OCI-LY1 (cell line): ENCODE measurements around the gene CACNA1C.

Experiments
- H2AFZ ChIP-seq: fragments of 200-600 bp; sonication (generic), shearing (Covaris generic); 2 replicates; pipeline ENCODE4 v1.6.0; 2014; ENCODE audit warnings: antibody characterized with exemption, mild to moderate bottlenecking, low read length
- H3F3A ChIP-seq: fragments of 200-600 bp; sonication (generic), shearing (Covaris generic); 2 replicates; pipeline ENCODE4 v1.6.0; 2014; ENCODE audit warnings: mild to moderate bottlenecking, antibody characterized with exemption, low read length, moderate library complexity; ENCODE audit not compliant: insufficient read depth
- H3K27ac ChIP-seq: fragments of 200-600 bp; sonication (generic); 2 replicates; pipeline ENCODE4 v1.5.1; 2014; ENCODE audit warnings: low read length, mixed run types, mild to moderate bottlenecking, low read depth; ENCODE audit not compliant: poor library complexity, severe bottlenecking
- H3K27me3 ChIP-seq: fragments of 200-600 bp; sonication (generic); 2 replicates; pipeline ENCODE4 v1.6.0; 2014; ENCODE audit warnings: antibody characterized with exemption, mild to moderate bottlenecking, low read length, moderate library complexity; ENCODE audit not compliant: insufficient read depth
- H3K36me3 ChIP-seq: fragments of 200-600 bp; sonication (generic); 2 replicates; pipeline ENCODE4 v1.6.1; 2014; ENCODE audit warnings: mild to moderate bottlenecking, antibody characterized with exemption, low read length, moderate library complexity, mixed read lengths; ENCODE audit not compliant: insufficient read depth
- H3K4me1 ChIP-seq: fragments of 200-600 bp; sonication (generic); 2 replicates; pipeline ENCODE4 v1.5.1; 2014; ENCODE audit warnings: mild to moderate bottlenecking, low read length, moderate library complexity; ENCODE audit not compliant: insufficient read depth, severe bottlenecking
- H3K4me2 ChIP-seq: fragments of 200-600 bp; sonication (generic), shearing (Covaris generic); 2 replicates; pipeline ENCODE4 v1.6.1; 2014; ENCODE audit warnings: low read length
- H3K4me3 ChIP-seq: fragments of 200-600 bp; sonication (generic); 2 replicates; pipeline ENCODE4 v1.5.1; 2014; ENCODE audit warnings: low read length, low read depth, mild to moderate bottlenecking, mixed read lengths; ENCODE audit not compliant: poor library complexity, severe bottlenecking
- H3K79me2 ChIP-seq: fragments of 200-600 bp; shearing (Covaris generic); 2 replicates; pipeline ENCODE4 v1.6.1; 2016; ENCODE audit warnings: mixed run types, low read length, mixed read lengths; ENCODE audit not compliant: insufficient read depth
- H3K9ac ChIP-seq: fragments of 200-600 bp; sonication (generic), shearing (Covaris generic); 2 replicates; pipeline ENCODE4 v1.6.1; 2014; ENCODE audit warnings: mild to moderate bottlenecking, low read length, mixed read lengths
- H3K9me2 ChIP-seq: fragments of 200-600 bp; sonication (generic), shearing (Covaris generic); 2 replicates; pipeline ENCODE4 v1.6.1; 2014; ENCODE audit warnings: low read depth, mild to moderate bottlenecking, low read length, mixed read lengths
- H3K9me3 ChIP-seq: fragments of 200-600 bp; shearing (Covaris generic); 2 replicates; pipeline ENCODE4 v1.6.1; 2014; ENCODE audit warnings: low read length, mixed read lengths
- H4K20me1 ChIP-seq: fragments of 200-600 bp; sonication (generic), shearing (Covaris generic); 2 replicates; pipeline ENCODE4 v1.6.0; 2016; ENCODE audit warnings: mild to moderate bottlenecking, low read length; ENCODE audit not compliant: insufficient read depth
- EZH2 ChIP-seq: fragments of 200-600 bp; sonication (generic), shearing (Covaris generic); IDR thresholded peaks from 2 replicates; pipeline ENCODE4 v1.8.0; 2017; ENCODE audit warnings: borderline replicate concordance, mixed run types, mild to moderate bottlenecking, antibody characterized with exemption, low read length, moderate library complexity, mixed read lengths
- TF ChIP-seq, protein P1 (sequence below): fragments of 200-600 bp; sonication (generic), shearing (Covaris generic); IDR thresholded peaks from 2 replicates; pipeline ENCODE4 v1.5.1; 2017; ENCODE audit warnings: mild to moderate bottlenecking, antibody characterized with exemption, low read length, moderate library complexity, mixed read lengths

CACNA1C gene

DNA sequence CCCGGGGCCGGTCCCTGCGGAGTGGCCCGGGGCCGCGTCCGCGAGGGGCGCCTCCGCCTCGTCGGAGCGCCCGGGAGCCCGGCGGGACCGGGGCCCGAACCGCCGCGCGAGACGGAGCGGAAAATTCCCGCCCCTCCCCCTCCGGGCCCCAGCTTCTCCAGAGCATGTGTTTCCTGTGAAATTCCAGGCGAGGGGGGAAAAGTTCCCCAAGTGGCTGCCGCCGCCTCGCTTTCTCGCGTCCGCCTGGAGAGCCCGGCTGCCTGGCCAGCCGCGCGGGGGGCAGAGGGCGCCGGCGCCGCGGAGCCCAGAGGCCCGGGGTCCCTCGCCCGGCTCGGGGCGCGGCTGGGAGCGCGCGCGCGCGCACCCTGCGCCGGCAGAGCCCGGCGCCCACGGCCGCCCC is 904 bp downstream of the CACNA1C start:
- Histone ChIP-seq H3K36me3 (no peaks in the 10 kb centered on the region), H3K9ac (no peak overlapping the region), H3K79me2 (no peaks in the 10 kb centered on the region), H3K4me3 (no peak overlapping the region), H3K4me2 (no peak overlapping the region), H4K20me1 (no peaks in the 10 kb centered on the region), H3K9me3 (no peaks in the 10 kb centered on the region), H3F3A (no peaks in the 10 kb centered on the region), H3K4me1 (no peaks in the 10 kb centered on the region), H2AFZ (no peak overlapping the region), H3K27me3 (no peaks in the 10 kb centered on the region; the same call in 1 of the 2 replicates), H3K9me2 (no peaks in the 10 kb centered on the region), H3K27ac (no peak overlapping the region)
- TF ChIP-seq EZH2 = no peak
- TF ChIP-seq, protein P1, sequence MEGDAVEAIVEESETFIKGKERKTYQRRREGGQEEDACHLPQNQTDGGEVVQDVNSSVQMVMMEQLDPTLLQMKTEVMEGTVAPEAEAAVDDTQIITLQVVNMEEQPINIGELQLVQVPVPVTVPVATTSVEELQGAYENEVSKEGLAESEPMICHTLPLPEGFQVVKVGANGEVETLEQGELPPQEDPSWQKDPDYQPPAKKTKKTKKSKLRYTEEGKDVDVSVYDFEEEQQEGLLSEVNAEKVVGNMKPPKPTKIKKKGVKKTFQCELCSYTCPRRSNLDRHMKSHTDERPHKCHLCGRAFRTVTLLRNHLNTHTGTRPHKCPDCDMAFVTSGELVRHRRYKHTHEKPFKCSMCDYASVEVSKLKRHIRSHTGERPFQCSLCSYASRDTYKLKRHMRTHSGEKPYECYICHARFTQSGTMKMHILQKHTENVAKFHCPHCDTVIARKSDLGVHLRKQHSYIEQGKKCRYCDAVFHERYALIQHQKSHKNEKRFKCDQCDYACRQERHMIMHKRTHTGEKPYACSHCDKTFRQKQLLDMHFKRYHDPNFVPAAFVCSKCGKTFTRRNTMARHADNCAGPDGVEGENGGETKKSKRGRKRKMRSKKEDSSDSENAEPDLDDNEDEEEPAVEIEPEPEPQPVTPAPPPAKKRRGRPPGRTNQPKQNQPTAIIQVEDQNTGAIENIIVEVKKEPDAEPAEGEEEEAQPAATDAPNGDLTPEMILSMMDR = no peak

DNA sequence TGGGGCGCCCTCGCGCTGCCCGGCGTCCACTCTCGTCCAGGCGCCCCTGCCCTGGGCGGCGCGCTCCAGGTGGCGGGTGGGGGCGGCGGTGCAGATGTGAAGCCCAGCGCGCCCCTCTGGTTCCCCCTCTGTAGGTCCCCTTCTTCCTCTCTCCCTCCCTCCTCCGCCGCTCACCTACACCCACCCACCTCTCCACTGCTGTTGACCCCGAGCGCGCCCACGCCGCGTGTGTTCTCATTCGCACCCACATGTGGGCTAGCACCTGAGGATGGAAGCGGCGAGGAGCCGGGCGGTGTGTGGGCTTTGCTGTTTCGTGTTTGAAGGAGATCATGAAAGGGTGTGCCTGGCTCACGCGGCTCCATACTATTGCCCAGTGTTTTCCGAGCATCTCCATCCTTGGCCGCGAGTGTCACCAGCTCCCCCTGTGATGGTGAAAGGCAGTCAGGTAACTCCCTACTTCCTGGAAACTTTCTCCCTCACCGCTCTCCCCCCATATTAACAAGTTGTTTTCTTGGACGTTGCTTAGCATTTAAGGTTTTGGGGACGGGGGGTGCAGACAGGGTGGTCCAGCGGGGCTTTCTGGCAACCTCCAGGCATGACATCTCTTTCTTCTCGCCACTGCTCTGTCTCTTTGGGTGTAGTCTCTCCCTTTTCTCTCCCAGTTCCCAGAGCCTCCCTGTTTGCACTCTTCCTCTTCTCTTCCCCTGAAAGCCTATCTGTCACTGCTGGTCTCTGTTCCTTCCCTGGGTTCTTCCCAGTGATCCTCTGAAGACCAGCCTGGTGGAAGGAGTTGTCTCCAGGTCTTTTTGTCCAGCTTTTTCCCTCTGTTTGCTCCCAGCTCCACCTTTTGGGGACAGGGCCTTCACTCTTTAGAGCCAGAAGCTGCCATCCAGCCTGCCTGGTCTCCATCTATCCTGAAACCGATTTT is 1.6 kb downstream of the CACNA1C start:
- H3K79me2 ChIP-seq = no peaks in the 10 kb centered on the region
- no peaks in the 10 kb centered on the region for H3F3A ChIP-seq
- H3K27me3 ChIP-seq = no peaks in the 10 kb centered on the region; the same call in 1 of the 2 replicates
- no peak overlapping the region for H3K9ac ChIP-seq
- H3K9me3 ChIP-seq = no peaks in the 10 kb centered on the region
- H2AFZ ChIP-seq = no peak overlapping the region
- no peak overlapping the region for H3K4me2 ChIP-seq
- no peaks in the 10 kb centered on the region for H3K9me2 ChIP-seq
- H3K4me1 ChIP-seq = no peaks in the 10 kb centered on the region
- no peaks in the 10 kb centered on the region for H3K36me3 ChIP-seq
- H3K4me3 ChIP-seq = no peak overlapping the region
- no peaks in the 10 kb centered on the region for H4K20me1 ChIP-seq
- no peak overlapping the region for H3K27ac ChIP-seq
- no peak for TF ChIP-seq EZH2
- TF ChIP-seq, protein P1 = no peak

DNA sequence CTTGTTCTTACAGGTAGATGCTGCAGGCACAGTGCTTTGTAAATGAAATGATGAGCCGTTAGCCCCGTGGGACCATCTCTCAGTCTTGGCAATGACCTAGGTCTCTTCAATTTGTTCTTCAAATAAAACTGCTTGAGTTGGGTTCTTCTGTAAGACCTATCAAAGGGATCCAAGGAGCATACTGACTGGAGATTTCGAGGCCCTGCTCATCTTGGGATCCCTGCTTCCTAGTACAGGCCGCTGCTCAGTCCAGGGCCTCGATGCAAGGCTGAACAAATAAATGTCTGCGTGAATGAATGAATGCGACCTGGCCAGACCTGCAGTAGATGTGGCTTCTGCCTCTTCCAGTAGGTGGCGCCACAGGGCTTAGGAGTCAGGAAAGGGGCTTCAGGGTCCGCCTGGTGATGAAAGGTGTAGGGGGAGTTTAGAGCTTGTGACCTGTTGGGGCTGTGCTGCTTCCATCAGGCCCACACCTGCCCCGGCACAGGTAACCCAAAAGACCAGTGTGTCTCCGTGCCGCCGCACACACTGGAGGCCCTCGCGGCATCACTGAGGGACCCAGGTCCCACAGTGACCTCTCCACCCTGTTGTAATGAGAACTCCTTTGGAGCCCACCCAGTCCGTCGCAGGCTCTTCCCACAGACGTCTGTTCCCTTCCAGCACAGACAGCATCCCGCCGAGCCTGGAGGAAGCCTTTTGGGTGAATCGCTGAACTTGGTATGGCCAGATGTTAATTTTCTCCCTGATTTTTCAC is 4.4 kb downstream of the CACNA1C start:
- Histone ChIP-seq H3K9me2 (no peaks in the 10 kb centered on the region), H3K9me3 (no peaks in the 10 kb centered on the region), H3K79me2 (no peaks in the 10 kb centered on the region), H3K36me3 (no peaks in the 10 kb centered on the region), H3F3A (no peaks in the 10 kb centered on the region), H3K27me3 (no peaks in the 10 kb centered on the region), H2AFZ (no peak overlapping the region), H3K4me1 (no peaks in the 10 kb centered on the region), H3K4me3 (no peak overlapping the region), H3K4me2 (no peak overlapping the region), H3K9ac (no peak overlapping the region), H4K20me1 (no peaks in the 10 kb centered on the region), H3K27ac (no peak overlapping the region)
- TF ChIP-seq, protein P1 = peak; percentile 99
- no peak for TF ChIP-seq EZH2
